ENCODE measurements around the gene POU2AF2.

POU2AF2 gene

DNA sequence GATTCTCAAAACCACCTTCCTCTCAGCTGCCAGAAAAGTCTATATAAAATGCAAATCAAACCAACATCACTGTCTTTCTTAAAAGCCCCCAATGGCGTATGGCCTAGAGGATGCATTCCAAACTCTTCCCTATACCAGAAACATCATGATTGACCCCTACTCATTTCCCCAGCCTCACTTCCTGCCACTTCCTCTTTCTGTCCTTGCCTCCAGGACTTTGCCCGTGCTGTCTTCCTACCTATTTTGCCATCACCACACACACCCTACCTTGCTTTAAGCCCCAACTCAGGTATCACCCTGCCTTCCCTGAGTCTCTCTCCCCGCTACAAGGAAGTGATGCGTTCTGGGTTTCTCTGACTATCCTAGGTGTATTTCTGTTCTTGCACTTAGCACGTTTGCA is 8.1 kb downstream of the POU2AF2 start:
- TF ChIP-seq FOXP2 (optimal IDR thresholded peaks at IDR 0.05; ENCODE audit: borderline replicate concordance, extremely low read depth, extremely low read length, insufficient read depth) (no peak), TAF1 (IDR thresholded peaks at IDR 0.05; ENCODE audit: borderline replicate concordance, insufficient read depth, low read length) (no peak), SIN3A (IDR thresholded peaks at IDR 0.05; ENCODE audit: borderline replicate concordance, insufficient read depth, low read length) (no peak), REST (IDR thresholded peaks at IDR 0.05; ENCODE audit: insufficient read depth in 1 of 2, low read depth in 2 of 2, low read length in 2 of 2) (no peak), POLR2AphosphoS5 (IDR thresholded peaks at IDR 0.05; ENCODE audit: low read depth, low read length) (no peak)

DNA sequence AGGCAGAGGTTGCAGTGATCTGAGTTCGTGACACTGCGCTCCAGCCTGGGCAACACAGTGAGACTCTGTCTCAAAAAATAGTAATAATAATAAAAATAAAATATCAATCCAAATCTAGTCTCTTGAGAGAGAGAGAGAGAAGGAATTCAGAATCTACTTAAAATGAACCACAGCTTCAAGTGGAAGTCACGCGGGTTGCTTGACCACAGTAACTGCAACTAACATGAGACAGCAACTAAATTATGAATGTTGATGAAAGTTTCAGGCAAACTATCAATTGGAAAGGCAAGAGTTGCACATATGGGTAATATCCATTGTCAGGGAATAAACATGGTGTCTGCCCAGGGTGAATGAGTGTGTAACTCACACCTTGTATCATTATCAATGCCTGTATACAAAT is 12.5 kb downstream of the POU2AF2 start:
- TF ChIP-seq REST (IDR thresholded peaks at IDR 0.05; ENCODE audit: insufficient read depth in 1 of 2, low read depth in 2 of 2, low read length in 2 of 2) (no peak), SIN3A (IDR thresholded peaks at IDR 0.05; ENCODE audit: borderline replicate concordance, insufficient read depth, low read length) (no peak), FOXP2 (optimal IDR thresholded peaks at IDR 0.05; ENCODE audit: borderline replicate concordance, extremely low read depth, extremely low read length, insufficient read depth) (no peak), POLR2AphosphoS5 (IDR thresholded peaks at IDR 0.05; ENCODE audit: low read depth, low read length) (no peak), TAF1 (IDR thresholded peaks at IDR 0.05; ENCODE audit: borderline replicate concordance, insufficient read depth, low read length) (no peak)

DNA sequence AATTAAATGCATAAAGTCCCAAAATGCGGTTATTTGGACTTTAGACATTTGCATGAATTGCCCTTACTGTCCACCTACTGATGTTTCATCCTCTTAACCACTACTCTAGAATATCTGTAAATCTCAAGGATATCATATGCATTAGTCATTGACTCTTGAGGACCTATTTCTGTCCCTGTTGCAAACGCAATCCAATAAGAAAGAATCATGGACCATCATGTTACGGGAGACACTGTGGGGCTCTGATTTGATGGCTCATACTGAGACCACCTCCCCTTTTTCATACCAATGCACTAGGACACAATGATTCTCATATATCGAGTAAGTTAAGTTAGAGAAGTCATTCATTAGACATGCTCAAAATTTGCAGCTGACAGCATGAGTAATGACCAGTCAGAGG is 14.4 kb downstream of the POU2AF2 start:
- TF ChIP-seq TAF1 (IDR thresholded peaks at IDR 0.05; ENCODE audit: borderline replicate concordance, insufficient read depth, low read length) (no peak), SIN3A (IDR thresholded peaks at IDR 0.05; ENCODE audit: borderline replicate concordance, insufficient read depth, low read length) (no peak), FOXP2 (optimal IDR thresholded peaks at IDR 0.05; ENCODE audit: borderline replicate concordance, extremely low read depth, extremely low read length, insufficient read depth) (no peak), REST (IDR thresholded peaks at IDR 0.05; ENCODE audit: insufficient read depth in 1 of 2, low read depth in 2 of 2, low read length in 2 of 2) (no peak), POLR2AphosphoS5 (IDR thresholded peaks at IDR 0.05; ENCODE audit: low read depth, low read length) (no peak)

DNA sequence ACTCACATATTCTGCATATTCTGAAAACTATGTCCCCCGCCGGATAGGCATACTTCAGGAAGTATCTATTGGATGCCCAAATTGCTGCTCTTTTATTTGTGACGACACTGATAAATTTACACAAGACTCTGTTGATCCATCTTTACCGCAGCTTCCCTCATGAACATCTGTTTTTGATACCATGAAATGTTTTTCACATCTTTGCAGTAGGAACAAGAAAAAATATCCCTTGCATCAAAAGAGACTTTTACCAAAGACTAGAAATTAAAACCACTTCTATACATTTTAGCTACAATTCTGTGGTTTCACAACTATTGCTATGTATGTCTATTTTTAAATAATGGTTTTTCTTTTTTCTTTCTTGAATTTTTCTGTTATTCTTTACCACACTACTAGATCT is 15.3 kb downstream of the POU2AF2 start:
- TF ChIP-seq SIN3A (IDR thresholded peaks at IDR 0.05; ENCODE audit: borderline replicate concordance, insufficient read depth, low read length): no peak
- no peak for TF ChIP-seq FOXP2 (optimal IDR thresholded peaks at IDR 0.05; ENCODE audit: borderline replicate concordance, extremely low read depth, extremely low read length, insufficient read depth)
- TF ChIP-seq REST (IDR thresholded peaks at IDR 0.05; ENCODE audit: insufficient read depth in 1 of 2, low read depth in 2 of 2, low read length in 2 of 2): no peak
- no peak for TF ChIP-seq POLR2AphosphoS5 (IDR thresholded peaks at IDR 0.05; ENCODE audit: low read depth, low read length)
- TF ChIP-seq TAF1 (IDR thresholded peaks at IDR 0.05; ENCODE audit: borderline replicate concordance, insufficient read depth, low read length): no peak

DNA sequence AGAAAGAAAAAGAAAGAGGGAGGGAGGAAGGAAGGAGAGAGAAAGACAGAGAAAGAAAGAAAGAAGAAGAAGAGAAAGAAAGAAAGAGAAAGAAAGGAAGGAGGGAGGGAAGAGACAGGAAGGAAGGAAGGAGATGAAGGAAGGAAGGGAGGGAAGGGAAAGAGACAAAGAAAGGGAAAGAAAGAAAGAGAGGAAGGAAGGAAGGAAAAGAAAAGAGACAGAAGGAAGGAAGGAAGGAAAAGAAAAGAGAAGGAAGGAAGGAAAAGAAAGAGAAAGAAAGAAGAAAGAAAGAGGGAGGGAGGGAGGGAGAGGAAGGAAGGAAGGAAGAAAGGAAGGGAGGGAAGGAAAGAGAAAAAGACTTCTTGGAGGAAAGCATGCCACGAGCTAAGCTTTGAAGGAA is 19.1 kb downstream of the POU2AF2 start:
- no peak for TF ChIP-seq SIN3A (IDR thresholded peaks at IDR 0.05; ENCODE audit: borderline replicate concordance, insufficient read depth, low read length)
- TF ChIP-seq POLR2AphosphoS5 (IDR thresholded peaks at IDR 0.05; ENCODE audit: low read depth, low read length): no peak

All from PFSK-1 (cell line).